ENCODE data around the gene KLF11. TPM values are rescaled to one million over a fixed set of nuclear protein-coding genes. Genes with fewer than 3 reads are reported as not detected.
A peak's percentile ranks its signal among the peaks of the same experiment; 100 is the strongest.

KLF11 gene
- total and polyA plus RNA-seq, 9 of the 15 experiments (the other 6 are each of a cell fraction or from before 2014, with no cell fraction given) = 2.1 to 13.4 (median 6.5) TPM

DNA sequence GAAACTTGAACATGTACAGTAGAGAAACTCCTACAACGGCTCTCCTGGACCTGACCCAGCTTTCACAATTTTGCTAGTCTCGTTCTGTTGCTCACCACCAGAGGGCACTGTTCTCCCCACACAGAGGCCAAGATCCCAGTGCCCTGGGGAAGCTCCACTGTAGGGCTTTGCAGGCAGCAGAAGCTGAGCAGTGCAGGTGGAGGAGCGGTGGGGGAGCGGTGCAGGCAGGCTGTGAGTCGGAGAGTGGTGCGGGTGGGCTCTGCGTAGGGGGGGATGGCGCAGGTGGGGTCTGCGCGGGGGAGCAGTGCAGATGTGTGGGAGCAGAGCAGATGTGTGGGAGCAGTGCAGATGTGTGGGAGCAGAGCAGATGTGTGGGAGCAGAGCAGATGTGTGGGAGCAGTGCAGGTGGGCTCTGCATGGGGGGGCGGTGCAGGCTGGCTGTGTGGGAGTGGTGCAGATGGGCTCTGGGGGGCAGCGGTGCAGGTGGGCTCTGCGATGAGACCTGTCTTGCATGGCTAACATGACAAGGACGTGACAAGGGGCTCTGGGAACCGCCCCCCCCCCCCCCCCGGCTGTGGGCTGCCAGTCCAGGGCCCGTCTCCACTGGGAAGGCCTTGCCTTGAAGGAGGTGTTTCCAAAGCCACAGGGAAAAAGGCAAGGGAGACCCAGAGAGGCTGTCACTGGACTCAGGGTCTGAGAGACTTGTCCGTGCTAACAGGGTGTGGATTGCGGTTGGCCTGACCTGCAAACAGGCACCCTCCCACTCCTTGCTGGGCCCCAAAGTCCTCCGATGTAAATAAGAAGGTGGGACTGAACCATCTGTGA is 29.5 kb downstream of the KLF11 start (continued):
- TF ChIP-seq, protein P1, sequence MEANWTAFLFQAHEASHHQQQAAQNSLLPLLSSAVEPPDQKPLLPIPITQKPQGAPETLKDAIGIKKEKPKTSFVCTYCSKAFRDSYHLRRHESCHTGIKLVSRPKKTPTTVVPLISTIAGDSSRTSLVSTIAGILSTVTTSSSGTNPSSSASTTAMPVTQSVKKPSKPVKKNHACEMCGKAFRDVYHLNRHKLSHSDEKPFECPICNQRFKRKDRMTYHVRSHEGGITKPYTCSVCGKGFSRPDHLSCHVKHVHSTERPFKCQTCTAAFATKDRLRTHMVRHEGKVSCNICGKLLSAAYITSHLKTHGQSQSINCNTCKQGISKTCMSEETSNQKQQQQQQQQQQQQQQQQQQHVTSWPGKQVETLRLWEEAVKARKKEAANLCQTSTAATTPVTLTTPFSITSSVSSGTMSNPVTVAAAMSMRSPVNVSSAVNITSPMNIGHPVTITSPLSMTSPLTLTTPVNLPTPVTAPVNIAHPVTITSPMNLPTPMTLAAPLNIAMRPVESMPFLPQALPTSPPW (CRISPR knock-in tag; IDR thresholded peaks at IDR 0.05) = peak; percentile 53
- TF ChIP-seq HDGF (IDR thresholded peaks at IDR 0.05) (0 out of 2 replicates have a peak, but pooled peaks have one; percentile 40), ZKSCAN1 (IDR thresholded peaks at IDR 0.05; ENCODE audit: low read depth, low read length) (peak; percentile 12; the same call in 1 of the 2 replicates), NBN (IDR thresholded peaks at IDR 0.05; ENCODE audit: low read depth) (no peak), CBX3 (IDR thresholded peaks at IDR 0.05; ENCODE audit: borderline replicate concordance in 1 of 2, low read length in 2 of 2) (0 out of 3 replicates have a peak, but pooled peaks of 1 of the 2 experiments have one; percentile 17), ARID1B (IDR thresholded peaks at IDR 0.05) (no peak), FOXJ2 (tag; IDR thresholded peaks at IDR 0.05) (no peak), CHCHD3 (CRISPR knock-in tag; IDR thresholded peaks at IDR 0.05) (no peak), CBFA2T2 (conservative IDR thresholded peaks at IDR 0.05) (peak; percentile 48; the same call in 1 of the 2 replicates), TARDBP (IDR thresholded peaks at IDR 0.05) (no peak), HMBOX1 (IDR thresholded peaks at IDR 0.05) (0 out of 2 replicates have a peak, but pooled peaks have one; percentile 30), MXI1 (IDR thresholded peaks at IDR 0.05; ENCODE audit: low read depth, low read length) (no peak), ZNF41 (CRISPR knock-in tag; conservative IDR thresholded peaks at IDR 0.05) (no peak), FOS (IDR thresholded peaks at IDR 0.05; ENCODE audit: extremely low read depth, insufficient read length) (no peak), EGR1 (conservative IDR thresholded peaks at IDR 0.05) (peak; percentile 56; the same call in 1 of the 2 replicates), XRCC5 (IDR thresholded peaks at IDR 0.05; ENCODE audit: low read depth, low read length) (peak; percentile 66; the same call in 1 of the 2 replicates), GATAD2A (IDR thresholded peaks at IDR 0.05) (no peak), MAZ (CRISPR knock-in tag; conservative IDR thresholded peaks at IDR 0.05 in 1 of 2, IDR thresholded peaks at IDR 0.05 in 1 of 2) (0 out of 4 replicates have a peak, but pooled peaks of 1 of the 2 experiments have one; percentile 20), ZNF561 (CRISPR knock-in tag; conservative IDR thresholded peaks at IDR 0.05) (no peak), CHAMP1 (IDR thresholded peaks at IDR 0.05) (no peak), KDM1A (IDR thresholded peaks at IDR 0.05) (no peak)
- TF ChIP-seq, protein P2, sequence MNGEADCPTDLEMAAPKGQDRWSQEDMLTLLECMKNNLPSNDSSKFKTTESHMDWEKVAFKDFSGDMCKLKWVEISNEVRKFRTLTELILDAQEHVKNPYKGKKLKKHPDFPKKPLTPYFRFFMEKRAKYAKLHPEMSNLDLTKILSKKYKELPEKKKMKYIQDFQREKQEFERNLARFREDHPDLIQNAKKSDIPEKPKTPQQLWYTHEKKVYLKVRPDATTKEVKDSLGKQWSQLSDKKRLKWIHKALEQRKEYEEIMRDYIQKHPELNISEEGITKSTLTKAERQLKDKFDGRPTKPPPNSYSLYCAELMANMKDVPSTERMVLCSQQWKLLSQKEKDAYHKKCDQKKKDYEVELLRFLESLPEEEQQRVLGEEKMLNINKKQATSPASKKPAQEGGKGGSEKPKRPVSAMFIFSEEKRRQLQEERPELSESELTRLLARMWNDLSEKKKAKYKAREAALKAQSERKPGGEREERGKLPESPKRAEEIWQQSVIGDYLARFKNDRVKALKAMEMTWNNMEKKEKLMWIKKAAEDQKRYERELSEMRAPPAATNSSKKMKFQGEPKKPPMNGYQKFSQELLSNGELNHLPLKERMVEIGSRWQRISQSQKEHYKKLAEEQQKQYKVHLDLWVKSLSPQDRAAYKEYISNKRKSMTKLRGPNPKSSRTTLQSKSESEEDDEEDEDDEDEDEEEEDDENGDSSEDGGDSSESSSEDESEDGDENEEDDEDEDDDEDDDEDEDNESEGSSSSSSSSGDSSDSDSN (IDR thresholded peaks at IDR 0.05; ENCODE audit: borderline replicate concordance in 1 of 2, low read depth in 2 of 2, low read length in 2 of 2) = 0 out of 4 replicates have a peak, but pooled peaks of 1 of the 2 experiments have one; percentile 46
